ENCODE measurements around the gene RAI1. TPM values are rescaled to one million over a fixed set of nuclear protein-coding genes. Genes with fewer than 3 reads are reported as not detected.
A peak's percentile ranks its signal among the peaks of the same experiment; 100 is the strongest.

The RAI1 gene
- total and polyA plus RNA-seq, 10 of the 15 experiments (the other 5 are each of a cell fraction or from before 2014, with no cell fraction given) = 0.66 to 37.7 (median 6.0) TPM

GRCh38 chr17:17823433-17824118, 142.3 kb downstream of the RAI1 start (continued):
- TF ChIP-seq TCF3 (IDR thresholded peaks at IDR 0.05; ENCODE audit: borderline replicate concordance, insufficient read depth, low read depth, low read length) = no peak
- no peak for TF ChIP-seq NRF1 (conservative IDR thresholded peaks at IDR 0.05; ENCODE audit: low read depth, low read length)
- TF ChIP-seq ZSCAN29 (IDR thresholded peaks at IDR 0.05) = no peak
- TF ChIP-seq ETV6 (conservative IDR thresholded peaks at IDR 0.05 in 1 of 2, IDR thresholded peaks at IDR 0.05 in 1 of 2; ENCODE audit: borderline replicate concordance in 1 of 2, low read depth in 1 of 2) = no peak
- TF ChIP-seq ZNF217 (IDR thresholded peaks at IDR 0.05) = no peak
- TF ChIP-seq POU2F2 (IDR thresholded peaks at IDR 0.05; ENCODE audit: borderline replicate concordance, low read depth, low read length) = no peak
- TF ChIP-seq TBL1XR1 (IDR thresholded peaks at IDR 0.05; ENCODE audit: low read depth, low read length) = peak; percentile 53; the same call in 1 of the 2 replicates
- TF ChIP-seq ESRRA (IDR thresholded peaks at IDR 0.05; ENCODE audit: low read length) = no peak
- TF ChIP-seq SIN3A (IDR thresholded peaks at IDR 0.05; ENCODE audit: low read depth, low read length) = no peak
- no peak for TF ChIP-seq CEBPB (IDR thresholded peaks at IDR 0.05; ENCODE audit: borderline replicate concordance in 1 of 2, low read depth in 2 of 2, low read length in 2 of 2)
- TF ChIP-seq, protein P1, sequence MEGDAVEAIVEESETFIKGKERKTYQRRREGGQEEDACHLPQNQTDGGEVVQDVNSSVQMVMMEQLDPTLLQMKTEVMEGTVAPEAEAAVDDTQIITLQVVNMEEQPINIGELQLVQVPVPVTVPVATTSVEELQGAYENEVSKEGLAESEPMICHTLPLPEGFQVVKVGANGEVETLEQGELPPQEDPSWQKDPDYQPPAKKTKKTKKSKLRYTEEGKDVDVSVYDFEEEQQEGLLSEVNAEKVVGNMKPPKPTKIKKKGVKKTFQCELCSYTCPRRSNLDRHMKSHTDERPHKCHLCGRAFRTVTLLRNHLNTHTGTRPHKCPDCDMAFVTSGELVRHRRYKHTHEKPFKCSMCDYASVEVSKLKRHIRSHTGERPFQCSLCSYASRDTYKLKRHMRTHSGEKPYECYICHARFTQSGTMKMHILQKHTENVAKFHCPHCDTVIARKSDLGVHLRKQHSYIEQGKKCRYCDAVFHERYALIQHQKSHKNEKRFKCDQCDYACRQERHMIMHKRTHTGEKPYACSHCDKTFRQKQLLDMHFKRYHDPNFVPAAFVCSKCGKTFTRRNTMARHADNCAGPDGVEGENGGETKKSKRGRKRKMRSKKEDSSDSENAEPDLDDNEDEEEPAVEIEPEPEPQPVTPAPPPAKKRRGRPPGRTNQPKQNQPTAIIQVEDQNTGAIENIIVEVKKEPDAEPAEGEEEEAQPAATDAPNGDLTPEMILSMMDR (IDR thresholded peaks at IDR 0.05 in 2 of 3, conservative IDR thresholded peaks at IDR 0.05 in 1 of 3; ENCODE audit: control insufficient read depth in 2 of 3, extremely low read depth in 1 of 3, insufficient read depth in 1 of 3, low read depth in 3 of 3, low read length in 3 of 3) = no peak
- TF ChIP-seq SIX5 (IDR thresholded peaks at IDR 0.05; ENCODE audit: low read depth, low read length, severe bottlenecking) = no peak
- TF ChIP-seq NR2C1 (IDR thresholded peaks at IDR 0.05) = no peak
- no peak for TF ChIP-seq ASH2L (IDR thresholded peaks at IDR 0.05; ENCODE audit: borderline replicate concordance, low read depth)
- no peak for TF ChIP-seq RFX5 (IDR thresholded peaks at IDR 0.05; ENCODE audit: low read depth, low read length)
- TF ChIP-seq, protein P2, sequence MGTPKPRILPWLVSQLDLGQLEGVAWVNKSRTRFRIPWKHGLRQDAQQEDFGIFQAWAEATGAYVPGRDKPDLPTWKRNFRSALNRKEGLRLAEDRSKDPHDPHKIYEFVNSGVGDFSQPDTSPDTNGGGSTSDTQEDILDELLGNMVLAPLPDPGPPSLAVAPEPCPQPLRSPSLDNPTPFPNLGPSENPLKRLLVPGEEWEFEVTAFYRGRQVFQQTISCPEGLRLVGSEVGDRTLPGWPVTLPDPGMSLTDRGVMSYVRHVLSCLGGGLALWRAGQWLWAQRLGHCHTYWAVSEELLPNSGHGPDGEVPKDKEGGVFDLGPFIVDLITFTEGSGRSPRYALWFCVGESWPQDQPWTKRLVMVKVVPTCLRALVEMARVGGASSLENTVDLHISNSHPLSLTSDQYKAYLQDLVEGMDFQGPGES (IDR thresholded peaks at IDR 0.05) = no peak
- TF ChIP-seq NFXL1 (IDR thresholded peaks at IDR 0.05; ENCODE audit: borderline replicate concordance) = no peak
- TF ChIP-seq SRF (IDR thresholded peaks at IDR 0.05; ENCODE audit: low read depth in 2 of 2, low read length in 2 of 2) = peak in 1 of 2 experiments; percentile 40; a peak in 1 of 4 replicates
- no peak for TF ChIP-seq YBX1 (IDR thresholded peaks at IDR 0.05)
- no peak for TF ChIP-seq IKZF1 (conservative IDR thresholded peaks at IDR 0.05)
- no peak for TF ChIP-seq USF1 (IDR thresholded peaks at IDR 0.05; ENCODE audit: borderline replicate concordance, extremely low read length, insufficient read depth, low read depth, low read length)
- peak; percentile 58 for TF ChIP-seq NBN (IDR thresholded peaks at IDR 0.05)
- peak; percentile 38; the same call in 1 of the 2 replicates for TF ChIP-seq NFYB (IDR thresholded peaks at IDR 0.05; ENCODE audit: insufficient read depth, low read depth, low read length)
- TF ChIP-seq MXI1 (IDR thresholded peaks at IDR 0.05; ENCODE audit: low read depth, low read length) = 0 out of 2 replicates have a peak, but pooled peaks have one; percentile 22
- TF ChIP-seq NR2F1 (conservative IDR thresholded peaks at IDR 0.05) = peak; percentile 66; the same call in 1 of the 2 replicates
- TF ChIP-seq RAD51 (IDR thresholded peaks at IDR 0.05) = no peak
- TF ChIP-seq EED (IDR thresholded peaks at IDR 0.05; ENCODE audit: low read depth) = no peak
